ENCODE measurements around the gene KDM5B.

Gene KDM5B

DNA sequence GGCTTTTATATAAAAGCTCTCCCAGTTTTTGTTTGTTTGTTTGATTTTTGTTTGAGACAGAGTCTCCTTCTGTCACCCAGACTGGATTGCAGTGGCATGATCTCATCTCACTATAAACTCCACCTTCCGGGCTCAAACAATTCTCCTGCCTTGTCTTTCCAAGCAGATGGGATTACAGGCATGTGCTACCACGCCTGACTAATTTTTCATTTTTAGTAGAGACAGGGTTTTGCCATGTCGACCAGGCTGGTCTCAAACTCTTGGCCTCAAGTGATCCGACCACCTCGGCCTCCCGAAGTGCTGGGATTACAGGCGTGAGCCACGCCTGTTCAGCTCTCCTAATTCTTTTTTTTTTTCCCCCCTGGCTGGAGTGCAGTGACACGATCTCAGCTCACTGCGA is 6.9 kb upstream of the KDM5B start:
- in situ Hi-C loops (cut with MboI; ENCODE audit: low pct_unique_long_range_greater_than_20kb, low sequenced_read_pairs, unreplicated experiment): no loop called here
- TF ChIP-seq, protein P1, sequence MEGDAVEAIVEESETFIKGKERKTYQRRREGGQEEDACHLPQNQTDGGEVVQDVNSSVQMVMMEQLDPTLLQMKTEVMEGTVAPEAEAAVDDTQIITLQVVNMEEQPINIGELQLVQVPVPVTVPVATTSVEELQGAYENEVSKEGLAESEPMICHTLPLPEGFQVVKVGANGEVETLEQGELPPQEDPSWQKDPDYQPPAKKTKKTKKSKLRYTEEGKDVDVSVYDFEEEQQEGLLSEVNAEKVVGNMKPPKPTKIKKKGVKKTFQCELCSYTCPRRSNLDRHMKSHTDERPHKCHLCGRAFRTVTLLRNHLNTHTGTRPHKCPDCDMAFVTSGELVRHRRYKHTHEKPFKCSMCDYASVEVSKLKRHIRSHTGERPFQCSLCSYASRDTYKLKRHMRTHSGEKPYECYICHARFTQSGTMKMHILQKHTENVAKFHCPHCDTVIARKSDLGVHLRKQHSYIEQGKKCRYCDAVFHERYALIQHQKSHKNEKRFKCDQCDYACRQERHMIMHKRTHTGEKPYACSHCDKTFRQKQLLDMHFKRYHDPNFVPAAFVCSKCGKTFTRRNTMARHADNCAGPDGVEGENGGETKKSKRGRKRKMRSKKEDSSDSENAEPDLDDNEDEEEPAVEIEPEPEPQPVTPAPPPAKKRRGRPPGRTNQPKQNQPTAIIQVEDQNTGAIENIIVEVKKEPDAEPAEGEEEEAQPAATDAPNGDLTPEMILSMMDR (IDR thresholded peaks at IDR 0.05; ENCODE audit: extremely low read depth, insufficient read depth, missing control alignments): no peak
- DNase-seq (ENCODE audit: low spot score): no peak

DNA sequence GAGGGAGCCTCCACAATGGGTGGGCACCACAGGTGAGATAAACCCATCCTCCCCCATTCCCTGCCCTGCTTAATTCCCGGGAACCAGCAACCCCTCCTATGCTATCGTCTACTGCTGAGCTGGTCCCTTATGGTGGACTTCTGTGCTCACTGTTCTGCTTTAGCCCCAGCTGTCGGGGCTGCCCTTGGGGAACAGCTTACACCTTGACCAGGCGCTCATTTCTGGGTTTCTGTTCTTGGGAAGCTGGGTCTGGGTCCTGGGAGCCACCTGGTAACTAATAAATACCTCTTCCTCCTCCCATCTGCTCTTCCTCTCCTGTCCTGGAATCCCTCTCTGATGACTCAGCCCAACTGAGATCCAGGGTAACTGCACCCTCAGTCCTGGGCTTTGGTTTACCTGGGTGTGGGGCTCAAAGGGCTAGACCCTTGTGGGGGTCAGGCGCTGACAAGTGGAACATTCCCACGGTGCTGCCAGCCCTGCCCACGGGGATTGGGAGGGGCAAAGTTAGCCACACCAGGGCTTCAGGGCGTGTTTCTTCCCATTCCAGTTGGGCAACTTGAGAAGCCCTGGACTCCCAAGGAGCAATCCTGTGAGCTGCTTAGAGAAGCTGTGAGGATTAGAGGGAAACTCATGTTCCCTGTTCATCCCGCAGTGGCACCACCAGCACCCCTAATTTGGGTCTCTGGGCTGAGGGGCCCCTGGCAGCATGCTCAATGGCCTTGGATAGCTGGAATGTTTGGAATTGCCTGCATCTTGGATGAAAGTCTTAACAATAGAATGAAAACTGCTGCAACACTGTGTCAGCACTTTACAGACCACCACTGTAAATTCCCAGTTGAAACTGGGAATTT is 4.2 kb upstream of the KDM5B start:
- TF ChIP-seq, protein P1 (IDR thresholded peaks at IDR 0.05; ENCODE audit: extremely low read depth, insufficient read depth, missing control alignments): no peak
- no peak for DNase-seq (ENCODE audit: low spot score)
- in situ Hi-C loops (cut with MboI; ENCODE audit: low pct_unique_long_range_greater_than_20kb, low sequenced_read_pairs, unreplicated experiment): no loop called here

DNA sequence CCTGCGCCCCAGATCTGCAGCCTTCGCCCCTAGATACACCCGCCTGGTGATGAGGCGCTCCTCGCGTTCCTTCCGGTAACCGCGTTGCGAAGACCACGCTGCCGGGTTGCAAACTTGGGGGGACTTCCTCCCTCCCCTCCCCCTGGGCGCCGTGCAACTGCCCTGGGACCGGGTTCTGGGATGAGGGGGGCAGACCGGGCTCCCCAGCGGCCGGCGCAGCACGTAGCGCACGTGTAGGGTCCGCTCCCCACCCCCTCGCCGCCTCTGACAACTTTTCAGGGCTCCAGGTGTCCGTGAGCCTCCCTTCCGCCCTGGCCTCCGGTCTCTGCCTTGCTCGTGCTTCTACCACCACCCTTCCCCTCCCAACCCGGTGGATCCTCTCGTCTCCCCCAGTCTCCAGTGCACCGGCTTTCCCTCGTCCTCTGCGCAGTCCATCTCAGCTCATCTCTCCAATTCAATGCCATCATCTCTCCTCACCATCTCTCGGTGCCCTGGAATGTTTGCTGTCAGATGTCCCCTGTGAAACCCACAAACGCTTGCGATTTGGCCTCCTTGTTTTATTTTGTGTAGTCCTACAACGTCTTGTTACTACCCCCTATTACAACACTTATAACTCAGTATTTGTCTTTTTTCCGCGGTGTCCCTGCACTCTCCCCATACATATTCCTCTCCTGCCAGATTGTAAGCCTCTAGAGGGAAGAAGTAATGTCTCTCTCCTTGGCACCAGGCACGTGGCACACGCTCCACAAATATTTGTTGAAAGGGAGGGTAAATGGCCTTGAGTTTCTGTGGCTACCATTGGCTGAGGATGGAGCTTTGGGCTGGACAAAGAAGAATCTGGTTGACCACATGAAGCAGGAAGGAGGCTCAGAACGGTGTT is 3.3 kb upstream of the KDM5B start:
- DNase-seq (ENCODE audit: low spot score): peak; percentile 51
- in situ Hi-C loops (cut with MboI; ENCODE audit: low pct_unique_long_range_greater_than_20kb, low sequenced_read_pairs, unreplicated experiment): no loop called here
- TF ChIP-seq, protein P1 (IDR thresholded peaks at IDR 0.05; ENCODE audit: extremely low read depth, insufficient read depth, missing control alignments): no peak

DNA sequence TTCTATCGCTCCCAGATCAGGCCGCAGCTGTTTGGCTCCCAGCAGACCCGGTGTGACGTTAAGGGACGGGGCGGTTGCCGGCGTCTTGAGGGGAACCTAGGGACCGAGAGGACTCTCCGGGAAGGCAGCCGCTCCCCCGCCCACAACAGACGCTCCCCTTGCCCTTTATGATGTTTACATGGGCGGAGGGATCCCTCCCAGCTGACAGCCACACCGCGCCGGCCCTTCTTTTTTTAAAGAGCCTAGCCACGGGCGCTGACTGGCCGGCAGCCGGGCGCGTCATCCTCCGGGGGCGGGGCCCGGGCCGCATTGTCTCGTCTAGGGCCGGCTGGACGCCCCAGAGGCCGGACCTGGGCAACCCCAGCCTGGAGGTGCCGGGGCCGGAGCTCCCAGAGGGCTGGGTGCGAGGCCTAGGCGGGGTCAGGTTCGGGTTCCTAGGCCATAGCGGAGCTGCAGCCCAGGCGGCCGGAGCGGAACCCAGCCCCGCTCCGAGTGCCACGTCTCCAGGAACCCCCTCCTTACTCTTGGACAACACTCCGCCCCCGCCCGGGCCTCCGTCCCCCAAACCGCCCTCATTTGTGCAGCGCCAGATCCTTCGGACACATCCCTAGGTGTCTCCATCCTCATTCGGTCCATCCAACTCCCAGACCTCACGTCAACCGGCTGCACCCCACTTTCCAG is 2.5 kb upstream of the KDM5B start, which contains the start of gene PCAT6:
PCAT6 (plus strand) TSS at position 340 of the 681 bp plus-strand sequence.
- in situ Hi-C loops (cut with MboI; ENCODE audit: low pct_unique_long_range_greater_than_20kb, low sequenced_read_pairs, unreplicated experiment): no loop called here
- peak; percentile 95 for DNase-seq (ENCODE audit: low spot score)
- TF ChIP-seq, protein P1 (IDR thresholded peaks at IDR 0.05; ENCODE audit: extremely low read depth, insufficient read depth, missing control alignments): no peak

DNA sequence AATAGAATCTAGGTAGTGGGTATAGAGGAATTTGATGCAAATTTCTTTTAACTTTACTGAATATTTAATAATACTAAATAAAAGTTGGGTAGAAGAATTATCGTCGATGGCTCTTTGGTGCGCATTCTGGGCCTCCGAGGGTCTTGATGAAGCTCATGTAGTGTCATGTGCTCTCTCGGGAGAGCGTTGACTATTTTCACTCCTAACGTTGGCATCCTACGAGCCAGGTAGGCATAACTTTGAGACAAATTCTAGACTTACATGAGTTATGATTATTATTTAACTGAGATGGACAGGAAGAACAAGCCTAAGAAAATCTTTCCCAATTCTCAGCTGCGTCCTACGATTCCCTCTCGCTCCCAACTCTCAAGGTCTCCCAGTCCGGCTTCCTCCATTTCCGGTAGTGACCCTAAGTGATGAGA is 2.0 kb upstream of the KDM5B start:
- in situ Hi-C loops (cut with MboI; ENCODE audit: low pct_unique_long_range_greater_than_20kb, low sequenced_read_pairs, unreplicated experiment): no loop called here
- no peak for DNase-seq (ENCODE audit: low spot score)
- TF ChIP-seq, protein P1 (IDR thresholded peaks at IDR 0.05; ENCODE audit: extremely low read depth, insufficient read depth, missing control alignments): no peak

DNA sequence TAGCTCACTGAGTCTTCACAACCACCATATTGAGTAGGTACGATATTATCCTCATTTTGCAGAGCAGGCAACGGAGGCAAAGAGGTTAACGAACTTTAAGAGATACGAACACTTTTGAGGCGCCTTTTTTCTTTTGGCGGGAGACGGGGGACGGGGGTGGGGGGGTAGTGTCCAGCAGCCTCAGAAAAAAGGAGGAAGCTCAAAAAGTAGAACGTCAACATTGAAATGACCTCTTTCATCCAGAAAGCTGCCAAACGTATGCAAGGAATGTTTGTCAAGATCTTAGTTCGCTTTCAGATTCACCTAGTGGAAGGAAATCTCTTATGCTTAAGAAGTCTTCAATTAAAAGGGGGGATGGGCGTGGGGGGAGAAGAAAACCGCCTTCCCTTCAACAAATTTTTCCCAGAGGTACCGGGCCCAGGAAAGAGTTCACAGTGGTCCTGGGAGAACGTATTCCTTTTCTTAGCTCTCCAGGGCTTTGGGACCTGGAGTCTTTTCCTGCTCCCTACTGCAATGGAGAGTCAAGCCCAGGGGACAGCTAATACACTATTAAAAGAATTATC is 1.5 kb upstream of the KDM5B start:
- no peak for DNase-seq (ENCODE audit: low spot score)
- TF ChIP-seq, protein P1 (IDR thresholded peaks at IDR 0.05; ENCODE audit: extremely low read depth, insufficient read depth, missing control alignments): no peak
- in situ Hi-C loops (cut with MboI; ENCODE audit: low pct_unique_long_range_greater_than_20kb, low sequenced_read_pairs, unreplicated experiment): no loop called here

All from GM13977 (cell line).